ENCODE data around the gene ITPR3. TPM values are rescaled to one million over a fixed set of nuclear protein-coding genes. Genes with fewer than 3 reads are reported as not detected.

Gene ITPR3
- total RNA-seq, 3 donors from 2014 or later: 60.2 to 111 (median 103) TPM

- Histone ChIP-seq H3K36me3 (ENCODE audit: low read depth) (no peaks in the 10 kb centered on the region), H3K4me3 (no peak overlapping the region), H3K9me3 (no peaks in the 10 kb centered on the region), H3K4me1 (ENCODE audit: low read depth) (peaks cover 8% of the 10 kb centered on the region)
- DNase-seq (no peak), ATAC-seq (no peak)
- intact Hi-C loops (cut with DNase I, micrococcal nuclease): no loop called here
- no peak for TF ChIP-seq CTCF (IDR thresholded peaks at IDR 0.05)
Observed at GRCh38 chr6:33738879-33739278, 117.8 kb downstream of the ITPR3 start.

- Histone ChIP-seq H3K36me3 (ENCODE audit: low read depth) (no peaks in the 10 kb centered on the region), H3K4me1 (ENCODE audit: low read depth) (peaks cover 13% of the 10 kb centered on the region), H3K4me3 (no peak overlapping the region), H3K9me3 (no peaks in the 10 kb centered on the region)
- TF ChIP-seq CTCF (IDR thresholded peaks at IDR 0.05): no peak
- intact Hi-C loops (cut with DNase I, micrococcal nuclease): no loop called here
- DNase-seq: no peak
- no peak for ATAC-seq
Observed at GRCh38 chr6:33739571-33739970, 118.4 kb downstream of the ITPR3 start.

GRCh38 chr6:33740204-33740608 is 119.1 kb downstream of the ITPR3 start:
- Histone ChIP-seq H3K9me3 (no peaks in the 10 kb centered on the region), H3K4me1 (ENCODE audit: low read depth) (peaks cover 18% of the 10 kb centered on the region), H3K4me3 (no peak overlapping the region), H3K36me3 (ENCODE audit: low read depth) (no peaks in the 10 kb centered on the region)
- no peak for TF ChIP-seq CTCF (IDR thresholded peaks at IDR 0.05)
- intact Hi-C loops (cut with DNase I, micrococcal nuclease): no loop called here
- no peak for ATAC-seq
- no peak for DNase-seq

- Histone ChIP-seq H3K9me3 (no peaks in the 10 kb centered on the region), H3K4me3 (no peak overlapping the region), H3K36me3 (ENCODE audit: low read depth) (no peaks in the 10 kb centered on the region), H3K4me1 (ENCODE audit: low read depth) (peaks cover 23% of the 10 kb centered on the region)
- peak in 1 of 3 donors; percentile 4 for DNase-seq
- intact Hi-C loops (cut with DNase I, micrococcal nuclease): no loop called here
- ATAC-seq: no peak
- TF ChIP-seq CTCF (IDR thresholded peaks at IDR 0.05): no peak
Observed at GRCh38 chr6:33740794-33741193, 119.7 kb downstream of the ITPR3 start.

- ATAC-seq (no peak), DNase-seq (no peak)
- intact Hi-C loops (cut with DNase I, micrococcal nuclease): no loop called here
- Histone ChIP-seq H3K4me3 (no peak overlapping the region), H3K36me3 (ENCODE audit: low read depth) (no peaks in the 10 kb centered on the region), H3K9me3 (no peaks in the 10 kb centered on the region), H3K4me1 (ENCODE audit: low read depth) (peaks cover 23% of the 10 kb centered on the region)
- TF ChIP-seq CTCF (IDR thresholded peaks at IDR 0.05): no peak
Observed at GRCh38 chr6:33742092-33742491, 121.0 kb downstream of the ITPR3 start.

GRCh38 chr6:33742837-33743236 is 121.7 kb downstream of the ITPR3 start:
- DNase-seq: no peak

More at GRCh38 chr6:33742837-33743236, 121.7 kb downstream of the ITPR3 start:
- no peak overlapping the region for H3K4me3 ChIP-seq
- intact Hi-C loops (cut with DNase I, micrococcal nuclease): no loop called here
- H3K36me3 ChIP-seq (ENCODE audit: low read depth): no peaks in the 10 kb centered on the region
- ATAC-seq: no peak
- TF ChIP-seq CTCF (IDR thresholded peaks at IDR 0.05): no peak
- peaks cover 23% of the 10 kb centered on the region for H3K4me1 ChIP-seq (ENCODE audit: low read depth)
- H3K9me3 ChIP-seq: no peaks in the 10 kb centered on the region

Measured in mucosa of descending colon (tissue), 3 donors.